OCI-LY7 (cell line): ENCODE measurements around the gene TPH1. TPM values are rescaled to one million over a fixed set of nuclear protein-coding genes. Genes with fewer than 3 reads are reported as not detected.
"Not testable (repeated sequence)": the region's sequence is repeated elsewhere in the genome, so short reads cannot be mapped to it uniquely, and the experiment has no call there.

Experiments used
- BruUV-seq: library from RNA; stranded (reverse); fragments of 400-500 nt; replicated peaks from 2 replicates; lab custom pipeline; 2021; lab: Mats Ljungman, UMichigan
- CTCF ChIA-PET: fragments of 300-600 bp; sonication (Branson Sonifier 250); formaldehyde crosslinking; loops from one replicate; lab custom pipeline; 2022; ENCODE audit warnings: antibody characterized with exemption; ENCODE audit not compliant: unreplicated experiment; lab: Charles Lee
- POLR2A ChIA-PET: fragments of 300-600 bp; sonication (Branson Sonifier 250); formaldehyde crosslinking; loops from one replicate; lab custom pipeline; 2022; ENCODE audit warnings: antibody characterized with exemption; lab: Charles Lee
- DNase-seq: peaks from one replicate; pipeline ENCODE4 v3.0.0-alpha.2; 2015; ENCODE audit warnings: low spot score
- H2AFZ ChIP-seq: fragments of 200-600 bp; sonication (generic), shearing (Covaris generic); 2 replicates; pipeline ENCODE4 v1.6.1; 2014; ENCODE audit warnings: mild to moderate bottlenecking, antibody characterized with exemption, low read length, moderate library complexity
- H3K27ac ChIP-seq: fragments of 200-600 bp; sonication (generic); 2 replicates; pipeline ENCODE4 v1.5.1; 2014; ENCODE audit warnings: mixed run types, low read depth, mild to moderate bottlenecking, moderate library complexity, low read length, inconsistent platforms; ENCODE audit not compliant: poor library complexity, severe bottlenecking
- H3K36me3 ChIP-seq: fragments of 200-600 bp; sonication (generic); 2 replicates; pipeline ENCODE4 v1.6.1; 2014; ENCODE audit warnings: mild to moderate bottlenecking, antibody characterized with exemption, low read length, moderate library complexity, mixed read lengths; ENCODE audit not compliant: insufficient read depth
- H3K4me1 ChIP-seq: fragments of 200-600 bp; sonication (generic); 2 replicates; pipeline ENCODE4 v1.5.1; 2014; ENCODE audit warnings: mild to moderate bottlenecking, low read length; ENCODE audit not compliant: insufficient read depth, poor library complexity, severe bottlenecking
- H3K4me2 ChIP-seq: fragments of 200-600 bp; sonication (generic); 2 replicates; pipeline ENCODE4 v1.6.1; 2014; ENCODE audit warnings: mild to moderate bottlenecking, low read length
- H3K4me3 ChIP-seq: fragments of 200-600 bp; sonication (generic); 2 replicates; pipeline ENCODE4 v1.5.1; 2014; ENCODE audit warnings: mild to moderate bottlenecking, low read depth, low read length; ENCODE audit not compliant: poor library complexity, severe bottlenecking
- H3K79me2 ChIP-seq: fragments of 200-600 bp; sonication (generic); 2 replicates; pipeline ENCODE4 v1.6.1; 2016; ENCODE audit warnings: low read depth, mild to moderate bottlenecking, low read length, moderate library complexity, mixed read lengths; ENCODE audit not compliant: insufficient read depth
- H3K9me2 ChIP-seq: fragments of 200-600 bp; sonication (generic); 2 replicates; pipeline ENCODE4 v1.6.1; 2016; ENCODE audit warnings: mild to moderate bottlenecking, low read length, mixed read lengths; ENCODE audit not compliant: insufficient read depth
- H3K9me3 ChIP-seq: fragments of 200-600 bp; sonication (generic); 2 replicates; pipeline ENCODE4 v1.6.1; 2014; ENCODE audit warnings: mild to moderate bottlenecking, mixed run types, low read length, mixed read lengths
- H4K20me1 ChIP-seq: fragments of 200-600 bp; sonication (generic); 2 replicates; pipeline ENCODE4 v1.6.1; 2014; ENCODE audit warnings: mild to moderate bottlenecking, antibody characterized with exemption, low read length, moderate library complexity, mixed read lengths; ENCODE audit not compliant: insufficient read depth
- EZH2phosphoT487 ChIP-seq: fragments of 200-600 bp; sonication (generic); IDR thresholded peaks from 2 replicates; pipeline ENCODE4 v1.6.1; 2018; ENCODE audit warnings: low read depth, borderline replicate concordance, mild to moderate bottlenecking, mixed run types, antibody characterized with exemption, low read length, moderate library complexity, mixed read lengths
- intact Hi-C: fragments of 100-400 bp; cut with micrococcal nuclease; formaldehyde crosslinking; loops from one replicate; pipeline ENCODE4 v1.10.0; 2022; ENCODE audit not compliant: unreplicated experiment
- total RNA-seq, 2 experiments: library from RNA; depleted of rRNA in 1 of 2; stranded (reverse); fragments of >200 nt in 1 of 2; shearing (Covaris generic) in 1 of 2; gene quantifications; 2 replicates each; pipeline ENCODE4 v1.2.3, GENCODE V29; 2014 to 2022
- TF ChIP-seq, protein P1 (sequence below): fragments of 200-600 bp; sonication (generic); conservative IDR thresholded peaks from 2 replicates; pipeline ENCODE4 v1.5.1; 2014; ENCODE audit warnings: mild to moderate bottlenecking, antibody characterized with exemption, low read length, moderate library complexity, mixed read lengths

TPH1 gene
- total RNA-seq, 2 experiments from 2014 or later = 0.19 to 0.23 TPM

DNA sequence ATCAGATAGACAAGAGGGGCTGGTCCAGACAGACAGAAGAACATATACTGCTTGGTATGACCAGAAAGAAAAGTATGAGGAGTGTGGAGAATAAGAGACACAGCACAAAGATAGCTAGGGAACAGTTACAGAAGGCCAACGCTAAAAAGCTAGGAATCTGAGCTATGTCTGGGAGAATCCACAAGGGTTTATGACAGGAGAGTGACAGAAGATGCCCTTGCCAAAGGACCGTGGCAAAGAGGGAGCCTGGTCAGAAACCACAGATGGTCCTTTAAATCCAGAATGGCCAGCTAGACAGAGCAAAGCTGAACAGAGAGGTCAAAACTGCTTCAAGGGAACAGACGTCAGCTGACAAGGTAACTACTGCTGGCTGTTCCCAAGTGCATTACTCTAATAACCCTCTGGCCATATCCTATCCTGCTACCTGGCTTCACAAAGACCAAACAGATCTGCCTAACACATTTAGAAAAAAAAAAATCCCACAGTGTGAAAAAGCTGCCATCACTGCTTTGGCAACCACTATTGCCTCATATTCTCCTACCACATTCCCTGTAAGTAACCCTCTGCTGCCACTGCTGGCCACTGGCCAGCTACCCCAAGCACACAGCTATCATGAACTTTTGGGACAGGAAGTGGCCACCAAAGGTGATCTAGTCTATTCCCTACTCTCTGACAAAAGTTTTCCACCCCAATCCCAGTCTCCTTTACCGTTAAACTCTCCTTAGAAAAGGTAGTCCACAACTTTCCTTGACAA lies 40.5 kb downstream of the TPH1 start:
- no peak overlapping the region for H3K4me3 ChIP-seq
- H3K27ac ChIP-seq = no peak overlapping the region
- H4K20me1 ChIP-seq = no peaks in the 10 kb centered on the region
- no TSS peak for BruUV-seq
- ChIA-PET POLR2A (no interaction called here), CTCF (no interaction called here)
- no peak overlapping the region for H2AFZ ChIP-seq
- H3K9me2 ChIP-seq = no peaks in the 10 kb centered on the region
- no peak for DNase-seq
- TF ChIP-seq, protein P1, sequence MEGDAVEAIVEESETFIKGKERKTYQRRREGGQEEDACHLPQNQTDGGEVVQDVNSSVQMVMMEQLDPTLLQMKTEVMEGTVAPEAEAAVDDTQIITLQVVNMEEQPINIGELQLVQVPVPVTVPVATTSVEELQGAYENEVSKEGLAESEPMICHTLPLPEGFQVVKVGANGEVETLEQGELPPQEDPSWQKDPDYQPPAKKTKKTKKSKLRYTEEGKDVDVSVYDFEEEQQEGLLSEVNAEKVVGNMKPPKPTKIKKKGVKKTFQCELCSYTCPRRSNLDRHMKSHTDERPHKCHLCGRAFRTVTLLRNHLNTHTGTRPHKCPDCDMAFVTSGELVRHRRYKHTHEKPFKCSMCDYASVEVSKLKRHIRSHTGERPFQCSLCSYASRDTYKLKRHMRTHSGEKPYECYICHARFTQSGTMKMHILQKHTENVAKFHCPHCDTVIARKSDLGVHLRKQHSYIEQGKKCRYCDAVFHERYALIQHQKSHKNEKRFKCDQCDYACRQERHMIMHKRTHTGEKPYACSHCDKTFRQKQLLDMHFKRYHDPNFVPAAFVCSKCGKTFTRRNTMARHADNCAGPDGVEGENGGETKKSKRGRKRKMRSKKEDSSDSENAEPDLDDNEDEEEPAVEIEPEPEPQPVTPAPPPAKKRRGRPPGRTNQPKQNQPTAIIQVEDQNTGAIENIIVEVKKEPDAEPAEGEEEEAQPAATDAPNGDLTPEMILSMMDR = no peak
- no peak for TF ChIP-seq EZH2phosphoT487
- H3K4me1 ChIP-seq = no peaks in the 10 kb centered on the region
- no peak overlapping the region for H3K4me2 ChIP-seq
- intact Hi-C loops = no loop called here
- H3K79me2 ChIP-seq = no peaks in the 10 kb centered on the region
- H3K9me3 ChIP-seq = no peaks in the 10 kb centered on the region
- H3K36me3 ChIP-seq = peaks cover 51% of the 10 kb centered on the region

DNA sequence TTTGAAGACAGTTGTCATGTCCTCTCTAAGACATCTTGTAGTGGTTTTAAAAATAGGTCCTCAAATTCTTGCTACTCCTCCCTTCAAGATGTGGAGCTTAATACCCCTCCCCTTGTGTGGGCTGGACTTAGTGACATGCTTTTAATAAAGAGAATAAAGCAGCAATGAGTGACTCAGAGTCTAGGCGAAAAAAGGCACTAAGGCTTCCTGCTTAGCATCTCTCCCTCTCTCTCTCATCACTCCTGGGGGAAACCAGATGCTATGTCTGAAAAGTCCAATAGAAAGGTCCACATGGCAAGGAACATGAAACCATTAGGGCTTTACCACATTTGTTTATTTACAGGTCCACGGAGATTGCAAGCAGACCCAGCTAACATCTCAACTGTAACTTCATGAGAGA lies 44.9 kb downstream of the TPH1 start:
- H3K79me2 ChIP-seq = no peaks in the 10 kb centered on the region
- TF ChIP-seq, protein P1 = no peak
- no peak for TF ChIP-seq EZH2phosphoT487
- ChIA-PET CTCF (interaction anchor here (1.5 kb wide), 1 partner anchor 20 kb away, joined by 3 read pairs; no protein-coding TSS in a partner anchor), POLR2A (interaction anchor here (0.7 to 1.2 kb wide), 3 partner anchors 8 to 33 kb away, joined by 3 to 7 read pairs (median 4); no protein-coding TSS in a partner anchor)
- BruUV-seq = no TSS peak
- H3K4me1 ChIP-seq = no peaks in the 10 kb centered on the region
- intact Hi-C loops = no loop called here
- no peaks in the 10 kb centered on the region for H3K9me2 ChIP-seq
- no peak overlapping the region for H3K4me3 ChIP-seq
- no peak overlapping the region for H3K4me2 ChIP-seq
- peaks cover 62% of the 10 kb centered on the region for H3K36me3 ChIP-seq
- no peak for DNase-seq
- no peak overlapping the region for H2AFZ ChIP-seq
- no peaks in the 10 kb centered on the region for H4K20me1 ChIP-seq
- no peaks in the 10 kb centered on the region for H3K9me3 ChIP-seq
- H3K27ac ChIP-seq = no peak overlapping the region

DNA sequence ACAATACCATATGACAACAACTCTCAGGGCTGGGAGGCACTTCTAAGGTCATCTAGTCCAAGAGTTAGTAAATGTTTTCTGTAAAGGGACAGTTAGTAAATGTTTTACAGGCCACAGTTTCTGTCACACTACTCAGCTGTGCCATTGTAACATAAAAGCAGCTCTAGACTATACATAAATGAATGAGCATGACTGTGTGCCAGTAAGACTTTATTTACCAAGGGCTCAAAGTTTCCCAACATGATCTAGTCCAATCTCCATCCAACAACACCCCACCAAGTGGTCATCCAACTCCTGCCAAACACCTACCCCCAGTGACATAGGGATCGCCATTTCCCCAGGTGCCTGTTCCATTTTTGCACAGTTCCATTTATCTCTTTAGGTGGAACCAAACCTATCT lies 45.3 kb downstream of the TPH1 start:
- POLR2A ChIA-PET = interaction anchor here (1.1 to 1.2 kb wide), 3 partner anchors 9 to 89 kb away, joined by 3 to 7 read pairs (median 4); no protein-coding TSS in a partner anchor
- no peaks in the 10 kb centered on the region for H3K79me2 ChIP-seq

DNA sequence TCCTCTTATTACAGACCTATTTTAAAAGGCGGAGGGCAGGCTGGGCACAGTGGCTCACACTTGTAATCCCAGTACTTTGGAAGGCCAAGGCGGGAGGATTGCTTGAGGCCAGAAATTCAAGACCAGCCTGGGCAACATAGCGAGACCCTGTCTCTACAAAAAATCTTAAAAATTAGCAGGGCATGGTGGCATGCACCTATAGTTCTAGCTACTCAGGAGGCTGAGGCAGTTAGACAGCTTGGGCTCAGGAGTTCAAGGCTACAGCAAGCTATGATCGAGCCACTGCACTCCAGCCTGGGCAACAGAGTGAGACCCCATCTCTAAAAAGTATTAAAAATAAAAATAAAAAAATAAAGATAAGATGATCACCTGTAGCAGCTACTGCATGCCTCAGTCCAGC lies 45.9 kb downstream of the TPH1 start:
- peaks cover 62% of the 10 kb centered on the region for H3K36me3 ChIP-seq
- POLR2A ChIA-PET = interaction anchor here (1.1 to 1.2 kb wide), 3 partner anchors 9 to 89 kb away, joined by 3 to 7 read pairs (median 3); no protein-coding TSS in a partner anchor

More for the DNA sequence above, 45.3 kb downstream of the TPH1 start:
- no peak overlapping the region for H3K4me3 ChIP-seq
- TF ChIP-seq, protein P1 = no peak
- no peak for TF ChIP-seq EZH2phosphoT487
- intact Hi-C loops = no loop called here
- H2AFZ ChIP-seq = no peak overlapping the region
- DNase-seq = no peak
- no peaks in the 10 kb centered on the region for H3K4me1 ChIP-seq
- no peak overlapping the region for H3K4me2 ChIP-seq
- no peaks in the 10 kb centered on the region for H3K9me2 ChIP-seq
- H4K20me1 ChIP-seq = no peaks in the 10 kb centered on the region
- BruUV-seq = no TSS peak
- H3K36me3 ChIP-seq = peaks cover 62% of the 10 kb centered on the region
- CTCF ChIA-PET = interaction anchor here (1.5 kb wide), 1 partner anchor 19 kb away, joined by 3 read pairs; no protein-coding TSS in a partner anchor
- H3K27ac ChIP-seq = no peak overlapping the region
- H3K9me3 ChIP-seq = no peaks in the 10 kb centered on the region

More for the DNA sequence above, 45.9 kb downstream of the TPH1 start:
- H4K20me1 ChIP-seq, H3K9me2 ChIP-seq, H3K9me3 ChIP-seq, H2AFZ ChIP-seq, H3K27ac ChIP-seq, intact Hi-C loops, H3K4me1 ChIP-seq, H3K79me2 ChIP-seq, DNase-seq, H3K4me3 ChIP-seq, BruUV-seq, H3K4me2 ChIP-seq: not testable (repeated sequence)
- CTCF ChIA-PET = interaction anchor here (1.5 kb wide), 1 partner anchor 18 kb away, joined by 3 read pairs; no protein-coding TSS in a partner anchor
